Neural crest cell (in vitro differentiated cells): ENCODE data around the gene CDC16. TPM values are rescaled to one million over a fixed set of nuclear protein-coding genes. Genes with fewer than 3 reads are reported as not detected.
"Not testable (repeated sequence)": the region's sequence is repeated elsewhere in the genome, so short reads cannot be mapped to it uniquely, and the experiment has no call there.

ENCODE experiments used
- DNase-seq: peaks from one replicate; pipeline ENCODE4 v3.0.0; 2021; ENCODE audit warnings: low read depth, mixed read lengths, low spot score
- H3K27ac Mint-ChIP-seq: one replicate; pipeline ENCODE4 v1.8.0; 2021; ENCODE audit warnings: mild to moderate bottlenecking, mixed read lengths; ENCODE audit not compliant: unreplicated experiment
- H3K27me3 Mint-ChIP-seq: 2 replicates; pipeline ENCODE4 v1.8.0; 2021; ENCODE audit warnings: low read depth, mild to moderate bottlenecking, mixed read lengths
- H3K36me3 Mint-ChIP-seq: 2 replicates; pipeline ENCODE4 v1.8.0; 2021; ENCODE audit warnings: low read depth, mild to moderate bottlenecking, mixed read lengths
- H3K4me1 Mint-ChIP-seq: 2 replicates; pipeline ENCODE4 v1.8.0; 2021; ENCODE audit warnings: mixed read lengths
- H3K4me3 Mint-ChIP-seq: one replicate; pipeline ENCODE4 v1.8.0; 2021; ENCODE audit warnings: mild to moderate bottlenecking, mixed read lengths
- H3K9me3 Mint-ChIP-seq: 2 replicates; pipeline ENCODE4 v1.8.0; 2021; ENCODE audit warnings: mixed read lengths
- CTCF ChIP-seq: fragments of 200-600 bp; sonication (generic); conservative IDR thresholded peaks from 2 replicates; pipeline ENCODE4 v1.5.0; 2021; ENCODE audit warnings: antibody characterized with exemption, mild to moderate bottlenecking
- total RNA-seq: library from RNA; stranded (reverse); gene quantifications from 2 replicates; pipeline ENCODE4 v1.2.1, GENCODE V29; 2021

Gene CDC16
- total RNA-seq, 1 donor from 2014 or later, result 72.4 TPM

- H3K4me3 Mint-ChIP-seq, result no peak overlapping the region
- no peak for DNase-seq
- TF ChIP-seq CTCF, result no peak
- no peaks in the 10 kb centered on the region for H3K27me3 Mint-ChIP-seq
- no peaks in the 10 kb centered on the region for H3K9me3 Mint-ChIP-seq
- no peaks in the 10 kb centered on the region for H3K4me1 Mint-ChIP-seq
- no peak overlapping the region for H3K27ac Mint-ChIP-seq
- peaks cover 15% of the 10 kb centered on the region for H3K36me3 Mint-ChIP-seq
These were observed 28.9 kb downstream of the CDC16 start for GRCh38 chr13:114263578-114263977.

GRCh38 chr13:114264313-114264712 is 29.6 kb downstream of the CDC16 start:
- H3K4me1 Mint-ChIP-seq, H3K9me3 Mint-ChIP-seq, H3K27me3 Mint-ChIP-seq, H3K27ac Mint-ChIP-seq, DNase-seq, H3K4me3 Mint-ChIP-seq: not testable (repeated sequence)
- H3K36me3 Mint-ChIP-seq, result peaks cover 20% of the 10 kb centered on the region

GRCh38 chr13:114264886-114265611 is 30.4 kb downstream of the CDC16 start:
- peaks cover 20% of the 10 kb centered on the region for H3K36me3 Mint-ChIP-seq
- no peak for DNase-seq
- H3K9me3 Mint-ChIP-seq, result no peaks in the 10 kb centered on the region
- no peak for TF ChIP-seq CTCF
- H3K4me3 Mint-ChIP-seq, result no peak overlapping the region
- no peaks in the 10 kb centered on the region for H3K27me3 Mint-ChIP-seq
- H3K4me1 Mint-ChIP-seq, result no peaks in the 10 kb centered on the region
- H3K27ac Mint-ChIP-seq, result no peak overlapping the region

- no peak for TF ChIP-seq CTCF
- no peak overlapping the region for H3K4me3 Mint-ChIP-seq
- H3K36me3 Mint-ChIP-seq, result peaks cover 26% of the 10 kb centered on the region
These were observed 31.5 kb downstream of the CDC16 start for GRCh38 chr13:114266241-114266640.

GRCh38 chr13:114268344-114269280 is 33.9 kb downstream of the CDC16 start:
- Mint-ChIP-seq H3K9me3 (no peaks in the 10 kb centered on the region), H3K4me1 (no peaks in the 10 kb centered on the region), H3K27me3 (no peaks in the 10 kb centered on the region), H3K36me3 (peaks cover 37% of the 10 kb centered on the region), H3K4me3 (no peak overlapping the region), H3K27ac (no peak overlapping the region)
- DNase-seq, result no peak
- no peak for TF ChIP-seq CTCF

More at GRCh38 chr13:114266241-114266640, 31.5 kb downstream of the CDC16 start:
- no peak overlapping the region for H3K27ac Mint-ChIP-seq
- DNase-seq, result no peak
- H3K9me3 Mint-ChIP-seq, result no peaks in the 10 kb centered on the region
- no peaks in the 10 kb centered on the region for H3K27me3 Mint-ChIP-seq
- no peaks in the 10 kb centered on the region for H3K4me1 Mint-ChIP-seq
